ENCODE data around the gene RAB13. TPM values are rescaled to one million over a fixed set of nuclear protein-coding genes. Genes with fewer than 3 reads are reported as not detected.

The RAB13 gene
- total RNA-seq, 1 donor from 2014 or later, result 45.2 TPM

GRCh38 chr1:153934746-153935145 is 51.4 kb downstream of the RAB13 start:
- DNase-seq (ENCODE audit: low read depth in 2 of 2), result no peak

- no peak for DNase-seq (ENCODE audit: low read depth in 2 of 2)
Observed at GRCh38 chr1:153933955-153934354, 52.2 kb downstream of the RAB13 start.

- DNase-seq (ENCODE audit: low read depth in 2 of 2), result no peak
Observed at GRCh38 chr1:153933430-153933829, 52.7 kb downstream of the RAB13 start.

GRCh38 chr1:153932156-153933131 is 53.7 kb downstream of the RAB13 start:
- no peak for DNase-seq (ENCODE audit: low read depth in 2 of 2)

Other genes starting within 250 kb of the RAB13 start
- 16.3 and 35.3 TPM in 2 replicates for gene SLC27A3, start 210.9 kb downstream of the RAB13 start, total RNA-seq
- 3.5 and 4.2 TPM in 2 replicates for gene GATAD2B, start 63.4 kb downstream of the RAB13 start, total RNA-seq
- gene DENND4B, start 39.6 kb downstream of the RAB13 start, total RNA-seq, result 5.7 and 12.3 TPM in 2 replicates
- 2.0 and 4.6 TPM in 2 replicates for gene CRTC2, start 27.7 kb downstream of the RAB13 start, total RNA-seq
- gene SLC39A1, start 22.8 kb downstream of the RAB13 start, total RNA-seq, result 80.0 and 117 TPM in 2 replicates
- gene CREB3L4, start 18.4 kb downstream of the RAB13 start, total RNA-seq, result 5.0 and 5.7 TPM in 2 replicates
- 85.2 and 118 TPM in 2 replicates for gene JTB, start 8.7 kb downstream of the RAB13 start, total RNA-seq
- 1,667 and 3,062 TPM in 2 replicates for gene RPS27, start 4.4 kb upstream of the RAB13 start, total RNA-seq
- under 0.01 and 0.20 TPM in 2 replicates for gene NUP210L, start 168.7 kb upstream of the RAB13 start, total RNA-seq
- 297 and 300 TPM in 2 replicates for gene TPM3, start 205.8 kb upstream of the RAB13 start, total RNA-seq
- not detected in 2 replicates for gene CFAP141, start 220.0 kb upstream of the RAB13 start, total RNA-seq
- 30.1 and 34.3 TPM in 2 replicates for gene UBAP2L, start 234.6 kb upstream of the RAB13 start, total RNA-seq